Eye (tissue), 1 donor: ENCODE measurements around the gene CIT.
A peak's percentile ranks its signal among the peaks of the same experiment; 100 is the strongest.
"Not testable (repeated sequence)": the region's sequence is repeated elsewhere in the genome, so short reads cannot be mapped to it uniquely, and the experiment has no call there.

Source experiments
- DNase-seq: peaks from one replicate; pipeline ENCODE4 v3.0.0-alpha.2; 2015

Gene CIT, protein sequence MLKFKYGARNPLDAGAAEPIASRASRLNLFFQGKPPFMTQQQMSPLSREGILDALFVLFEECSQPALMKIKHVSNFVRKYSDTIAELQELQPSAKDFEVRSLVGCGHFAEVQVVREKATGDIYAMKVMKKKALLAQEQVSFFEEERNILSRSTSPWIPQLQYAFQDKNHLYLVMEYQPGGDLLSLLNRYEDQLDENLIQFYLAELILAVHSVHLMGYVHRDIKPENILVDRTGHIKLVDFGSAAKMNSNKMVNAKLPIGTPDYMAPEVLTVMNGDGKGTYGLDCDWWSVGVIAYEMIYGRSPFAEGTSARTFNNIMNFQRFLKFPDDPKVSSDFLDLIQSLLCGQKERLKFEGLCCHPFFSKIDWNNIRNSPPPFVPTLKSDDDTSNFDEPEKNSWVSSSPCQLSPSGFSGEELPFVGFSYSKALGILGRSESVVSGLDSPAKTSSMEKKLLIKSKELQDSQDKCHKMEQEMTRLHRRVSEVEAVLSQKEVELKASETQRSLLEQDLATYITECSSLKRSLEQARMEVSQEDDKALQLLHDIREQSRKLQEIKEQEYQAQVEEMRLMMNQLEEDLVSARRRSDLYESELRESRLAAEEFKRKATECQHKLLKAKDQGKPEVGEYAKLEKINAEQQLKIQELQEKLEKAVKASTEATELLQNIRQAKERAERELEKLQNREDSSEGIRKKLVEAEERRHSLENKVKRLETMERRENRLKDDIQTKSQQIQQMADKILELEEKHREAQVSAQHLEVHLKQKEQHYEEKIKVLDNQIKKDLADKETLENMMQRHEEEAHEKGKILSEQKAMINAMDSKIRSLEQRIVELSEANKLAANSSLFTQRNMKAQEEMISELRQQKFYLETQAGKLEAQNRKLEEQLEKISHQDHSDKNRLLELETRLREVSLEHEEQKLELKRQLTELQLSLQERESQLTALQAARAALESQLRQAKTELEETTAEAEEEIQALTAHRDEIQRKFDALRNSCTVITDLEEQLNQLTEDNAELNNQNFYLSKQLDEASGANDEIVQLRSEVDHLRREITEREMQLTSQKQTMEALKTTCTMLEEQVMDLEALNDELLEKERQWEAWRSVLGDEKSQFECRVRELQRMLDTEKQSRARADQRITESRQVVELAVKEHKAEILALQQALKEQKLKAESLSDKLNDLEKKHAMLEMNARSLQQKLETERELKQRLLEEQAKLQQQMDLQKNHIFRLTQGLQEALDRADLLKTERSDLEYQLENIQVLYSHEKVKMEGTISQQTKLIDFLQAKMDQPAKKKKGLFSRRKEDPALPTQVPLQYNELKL (N-terminal part only)

DNA sequence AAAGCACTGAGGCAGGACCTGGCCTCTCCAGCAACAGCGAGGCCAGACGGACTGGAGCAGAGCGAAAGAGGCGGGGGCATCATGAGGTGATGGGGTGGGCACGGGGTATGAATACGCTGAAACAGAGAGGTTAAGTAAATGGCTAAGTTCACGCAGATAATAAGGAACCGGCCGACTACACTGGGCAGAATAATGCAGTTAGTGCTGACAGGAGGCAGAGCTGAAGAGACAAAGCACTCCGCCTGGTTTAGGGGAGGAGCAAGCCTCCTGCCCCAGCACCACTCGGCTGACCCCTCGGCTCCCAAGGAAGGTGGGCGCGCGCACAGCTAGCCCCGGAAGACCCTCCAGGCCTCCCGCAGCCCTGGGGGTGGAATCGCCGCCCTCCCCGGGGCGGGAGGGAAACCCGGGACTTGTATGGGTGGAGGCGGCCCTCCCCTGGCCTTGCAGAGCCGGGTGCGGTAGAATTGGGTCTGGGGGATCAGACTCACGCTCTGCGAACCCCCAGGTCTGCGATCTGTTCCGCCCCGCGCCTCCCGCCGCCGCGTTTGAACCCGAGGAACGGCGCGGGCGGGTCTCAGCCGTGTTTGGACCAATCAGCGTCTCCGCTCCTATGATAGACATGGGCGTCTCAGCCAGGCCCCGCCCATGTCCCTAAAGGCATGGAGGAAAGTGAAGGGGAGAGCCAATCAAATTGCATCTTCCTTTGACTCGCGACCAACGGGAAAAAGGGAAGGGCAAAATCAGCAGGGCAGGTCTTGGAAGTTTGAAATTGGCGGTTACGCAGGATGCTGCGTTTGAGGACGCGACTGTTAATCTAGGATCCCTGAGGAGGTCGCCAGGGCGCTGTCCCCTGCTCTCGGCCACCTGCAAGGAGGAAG, at the start of gene CIT:
Gene CIT, minus strand, starts transcription at position 560 of the 878 bp plus-strand sequence. CDS start 1,152 bp downstream, outside the sequence.
- peak; percentile 98 for DNase-seq

DNA sequence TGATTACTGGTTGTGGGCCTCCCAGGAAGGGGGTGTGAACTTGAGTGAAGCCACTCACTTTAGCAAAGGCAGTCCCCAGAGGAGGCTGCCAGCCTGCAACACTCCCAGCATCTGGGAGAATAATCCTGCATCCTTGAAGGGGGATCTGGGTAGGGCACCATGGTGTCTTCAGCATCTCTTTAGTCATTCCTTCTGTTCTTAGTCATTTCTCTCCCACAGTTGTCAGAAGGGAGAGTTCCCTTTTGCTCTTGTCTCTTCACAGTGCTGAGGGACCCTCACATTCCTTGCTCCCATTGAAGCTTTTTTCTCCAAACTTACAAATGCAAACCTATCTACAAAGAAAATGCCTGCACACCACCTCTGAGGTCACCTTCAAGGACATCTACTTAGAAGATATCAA, 48.1 kb upstream of the CIT start:
- no peak for DNase-seq

DNA sequence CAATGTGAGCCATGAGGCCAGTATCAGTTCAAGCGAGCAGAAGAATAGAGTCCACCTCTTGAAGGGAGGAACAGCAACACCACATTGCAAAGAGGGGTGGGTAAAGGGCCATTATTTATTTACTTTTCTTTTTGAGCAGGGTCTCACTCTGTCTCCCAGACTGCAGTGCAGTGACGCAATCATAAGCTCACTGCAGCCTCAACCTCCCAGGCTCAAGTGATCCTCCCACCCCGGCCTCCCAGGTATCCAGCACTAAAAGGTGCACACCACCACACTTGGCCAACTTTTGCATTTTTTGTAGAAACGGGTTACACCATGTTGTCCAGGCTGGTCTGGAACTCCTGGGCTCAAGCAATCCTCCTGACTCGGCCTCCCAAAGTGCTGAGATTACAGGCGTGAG, 42.9 kb upstream of the CIT start:
- DNase-seq: no peak

DNA sequence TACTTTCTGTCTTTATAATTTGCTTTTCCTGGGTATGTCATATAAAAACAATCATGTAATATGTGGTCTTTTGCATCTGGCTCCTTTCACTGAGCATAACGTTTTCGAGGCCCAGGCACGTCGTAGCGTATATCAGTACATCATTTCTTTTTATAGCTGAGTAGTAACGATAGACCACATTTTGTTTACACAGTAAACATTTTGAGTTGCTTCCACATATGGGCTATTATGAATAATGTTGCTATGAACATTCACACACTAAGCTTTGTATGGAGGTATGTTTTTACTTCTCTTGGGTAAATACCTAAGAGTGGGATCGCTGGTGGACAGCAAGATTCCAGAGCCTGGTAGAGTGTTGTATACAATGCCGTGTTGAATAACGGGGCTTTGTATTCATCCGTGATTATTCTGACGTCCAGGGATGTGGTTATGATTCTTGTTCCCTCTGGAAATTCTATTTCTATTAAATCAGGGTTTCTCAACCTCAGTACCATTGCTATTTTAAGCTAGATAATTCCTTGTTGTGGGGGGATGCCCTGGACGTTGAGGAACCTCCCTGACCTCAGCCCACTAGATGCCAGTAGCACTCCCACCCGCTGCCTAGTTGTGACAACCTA, 38.9 kb upstream of the CIT start:
- DNase-seq: no peak

DNA sequence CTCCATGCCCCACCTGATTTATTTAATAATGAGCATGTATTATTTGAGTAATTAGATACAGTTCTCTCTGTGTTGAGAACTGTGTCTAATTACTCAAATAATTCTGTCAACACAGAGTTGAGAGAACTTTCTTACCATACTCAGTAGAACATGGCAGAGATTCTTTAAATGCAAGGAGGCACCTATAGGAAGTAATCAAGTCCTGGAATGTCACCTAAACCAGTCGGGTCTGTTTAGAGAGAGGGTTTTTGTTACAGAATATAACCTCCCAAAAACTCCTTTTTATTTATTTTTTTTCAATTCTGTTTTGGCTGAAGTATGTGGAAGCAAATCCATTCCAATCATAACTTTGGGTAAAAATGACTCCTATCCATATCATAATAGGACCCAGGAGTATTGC, 37.5 kb upstream of the CIT start:
- no peak for DNase-seq

DNA sequence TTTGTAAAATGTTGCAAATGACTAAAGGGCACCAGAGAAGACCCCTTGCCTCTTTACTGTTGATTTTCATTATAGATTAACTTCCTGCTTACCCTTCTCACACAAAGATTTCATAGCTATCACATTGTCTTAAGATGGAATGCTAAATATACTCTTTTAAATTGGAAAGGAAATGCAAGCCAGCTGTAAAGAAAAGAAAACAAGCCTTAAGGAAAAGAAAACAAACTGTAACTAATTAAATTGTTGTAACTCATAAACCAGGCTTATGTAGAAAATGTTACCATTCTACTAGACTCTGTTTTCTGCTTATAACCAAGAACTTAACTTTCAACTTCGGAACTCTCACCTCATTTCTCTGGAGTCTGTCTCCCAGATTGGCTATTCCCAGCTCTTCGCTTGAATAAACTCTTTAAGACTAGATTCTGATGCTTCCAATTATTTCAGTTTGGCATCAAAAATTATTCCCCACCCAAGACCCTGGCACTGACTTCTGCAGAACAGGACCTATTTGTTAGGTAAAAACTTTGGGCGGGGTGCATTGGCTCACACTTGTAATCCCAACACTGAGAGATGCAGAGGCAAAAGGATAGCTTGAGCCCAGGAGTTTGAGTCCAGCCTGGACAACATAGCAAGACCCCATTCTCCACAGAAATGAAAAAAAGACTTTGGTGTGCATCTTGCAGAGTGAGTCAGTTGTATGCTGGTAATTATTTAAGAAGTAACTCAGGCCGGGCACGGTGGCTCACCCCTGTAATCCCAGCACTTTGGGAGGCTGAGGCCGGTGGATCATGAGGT, 36.6 kb upstream of the CIT start:
- DNase-seq: peak; percentile 35

DNA sequence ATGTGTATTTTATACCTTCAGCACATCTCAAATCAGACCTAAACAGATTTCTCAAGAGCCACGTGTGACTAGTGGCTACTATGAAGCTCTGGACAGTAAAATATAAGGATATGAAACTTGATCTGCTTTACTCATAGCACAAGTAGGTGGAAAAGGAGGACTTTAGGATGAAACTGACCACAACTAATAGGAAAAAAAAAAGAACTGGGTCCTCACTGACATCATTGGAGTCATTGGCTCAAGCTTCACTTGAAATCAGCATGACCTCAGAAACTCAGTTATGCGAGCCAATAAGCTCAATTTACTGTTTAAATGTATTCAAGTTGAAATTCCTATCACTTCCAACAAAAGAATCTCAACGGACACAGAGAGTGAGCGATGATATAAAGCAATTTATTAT, 34.1 kb upstream of the CIT start:
- peak; percentile 23 for DNase-seq

DNA sequence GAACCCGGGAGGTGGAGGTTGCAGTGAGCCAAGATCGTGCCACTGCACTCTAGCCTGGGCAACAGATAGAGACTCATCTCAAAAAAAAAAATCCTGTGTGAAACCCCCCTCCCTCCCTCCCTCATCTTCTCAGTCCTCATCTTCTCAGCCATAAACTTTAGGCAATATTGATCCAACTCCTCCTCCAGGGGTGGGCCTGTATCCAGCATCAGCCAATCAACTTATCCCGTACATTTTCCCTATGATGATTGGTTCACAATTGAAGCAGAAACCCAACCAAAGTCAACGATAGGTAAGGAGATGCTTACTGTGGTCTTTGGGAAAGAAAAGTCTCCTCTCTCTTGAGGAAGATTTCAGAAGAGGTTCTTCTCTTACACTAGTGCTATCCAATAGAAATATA, 33.5 kb upstream of the CIT start:
- DNase-seq: no peak

DNA sequence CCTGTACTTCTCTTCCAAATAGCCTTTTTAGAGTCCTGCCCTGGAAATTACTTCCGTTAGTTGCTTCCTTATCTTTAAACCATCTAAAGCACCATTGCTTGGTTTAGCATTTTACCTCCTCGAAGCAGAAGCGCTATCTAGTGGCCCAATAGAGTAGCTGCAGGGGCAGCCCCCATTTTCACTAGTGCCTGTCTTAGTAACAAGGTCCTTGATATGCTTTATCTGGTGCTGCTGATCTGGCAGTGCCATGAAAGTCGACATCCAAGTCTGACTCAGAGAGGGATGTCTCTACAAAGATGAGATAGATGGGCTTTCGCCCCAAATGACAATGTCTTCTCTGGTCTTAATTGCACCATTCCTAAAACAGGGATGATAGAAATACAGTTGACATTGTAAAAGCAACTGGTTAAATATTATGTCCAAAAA, 25.0 kb upstream of the CIT start:
- peak; percentile 65 for DNase-seq

DNA sequence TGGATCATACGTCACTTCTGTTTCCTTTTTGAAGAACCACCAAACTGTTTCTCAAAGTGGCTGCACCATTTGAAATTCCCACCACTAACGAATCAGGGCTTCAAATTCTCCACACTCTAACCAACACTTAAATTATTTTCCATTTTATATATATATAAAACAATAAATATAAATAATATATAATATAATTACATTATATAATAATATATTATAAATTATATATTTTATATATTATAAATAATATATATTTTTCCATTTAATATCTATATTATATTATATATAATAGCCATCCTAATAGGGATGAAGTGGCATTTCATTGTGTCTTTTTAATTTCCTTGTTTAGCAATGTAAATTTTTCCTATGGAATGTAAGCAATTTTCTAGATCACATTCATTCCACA, 24.6 kb upstream of the CIT start:
- no peak for DNase-seq

DNA sequence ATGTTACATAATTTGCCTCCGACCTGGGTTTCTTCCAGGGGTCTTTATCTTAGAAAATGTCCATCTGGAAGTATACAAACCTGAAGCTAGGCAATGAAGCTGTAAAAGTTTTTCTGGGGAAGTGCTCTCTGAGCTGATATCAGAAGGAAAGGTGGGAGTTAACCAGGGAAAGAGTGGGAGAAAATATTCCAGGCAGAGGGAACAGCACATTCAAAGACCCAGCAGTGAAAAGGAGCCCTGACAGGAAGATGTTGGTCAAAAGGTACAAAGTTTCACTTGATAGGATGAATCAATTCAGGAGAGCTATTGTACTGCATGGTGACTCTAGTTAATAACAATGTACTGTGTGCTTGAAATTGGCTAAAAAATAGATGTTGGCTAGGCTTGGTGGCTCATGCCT, 17.8 kb upstream of the CIT start:
- no peak for DNase-seq

DNA sequence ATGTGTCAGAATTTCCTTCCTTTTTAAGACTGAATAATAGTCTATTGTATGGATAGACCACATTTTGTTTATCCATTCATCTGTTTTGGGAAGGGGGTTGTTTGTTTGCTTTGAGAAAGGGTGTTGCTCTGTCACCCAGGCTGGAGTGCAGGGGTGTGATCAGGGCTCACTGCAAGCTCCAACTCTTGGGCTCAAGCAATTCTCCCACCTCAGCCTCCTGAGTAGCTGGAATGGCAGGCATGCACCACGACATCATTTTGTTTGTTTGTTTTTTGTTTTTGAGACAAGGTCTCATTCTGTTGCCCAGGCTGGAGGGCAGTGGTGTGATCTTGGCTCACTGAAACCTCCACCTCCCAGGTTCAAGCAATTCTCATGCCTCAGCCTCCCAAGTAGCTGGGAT, 15.5 kb upstream of the CIT start:
- not testable (repeated sequence) for DNase-seq

DNA sequence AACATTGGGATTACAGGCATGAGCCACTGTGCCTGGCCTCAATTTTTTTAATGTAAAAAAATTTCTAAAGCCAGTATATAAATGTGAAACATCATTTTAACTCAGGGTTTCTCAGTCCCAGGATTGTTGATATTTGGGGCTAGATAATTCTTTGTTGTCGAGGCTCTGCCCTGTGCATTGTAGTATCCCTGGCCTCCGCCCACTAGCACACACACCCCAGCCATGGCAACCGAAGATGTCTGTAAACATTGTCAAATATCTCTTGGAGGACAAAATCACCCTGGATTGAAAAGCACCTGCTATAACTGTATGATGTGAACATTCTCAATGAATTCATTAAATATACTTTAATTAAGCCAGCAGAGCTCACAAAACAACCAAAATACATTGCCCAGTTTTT, 8.4 kb upstream of the CIT start:
- no peak for DNase-seq

DNA sequence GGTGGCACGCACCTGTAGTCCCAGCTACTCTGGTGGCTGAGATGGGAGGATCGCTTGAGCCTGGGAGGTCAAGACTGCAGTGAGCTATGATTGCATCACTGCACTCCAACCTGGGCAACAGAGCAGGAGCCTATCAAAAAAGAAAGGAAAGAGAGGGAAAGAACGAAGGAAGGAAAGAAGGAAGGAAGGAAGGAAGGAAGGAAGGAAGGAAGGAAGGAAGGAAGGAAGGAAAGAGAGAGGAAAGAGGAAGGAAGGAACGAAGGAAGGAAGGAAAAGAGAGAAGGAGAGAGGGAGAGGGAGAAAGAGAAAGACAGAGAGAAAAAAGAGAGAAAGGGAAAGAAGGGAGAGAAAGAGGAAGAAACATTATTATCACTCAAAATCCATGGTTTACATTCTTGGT, 6.7 kb upstream of the CIT start:
- not testable (repeated sequence) for DNase-seq

DNA sequence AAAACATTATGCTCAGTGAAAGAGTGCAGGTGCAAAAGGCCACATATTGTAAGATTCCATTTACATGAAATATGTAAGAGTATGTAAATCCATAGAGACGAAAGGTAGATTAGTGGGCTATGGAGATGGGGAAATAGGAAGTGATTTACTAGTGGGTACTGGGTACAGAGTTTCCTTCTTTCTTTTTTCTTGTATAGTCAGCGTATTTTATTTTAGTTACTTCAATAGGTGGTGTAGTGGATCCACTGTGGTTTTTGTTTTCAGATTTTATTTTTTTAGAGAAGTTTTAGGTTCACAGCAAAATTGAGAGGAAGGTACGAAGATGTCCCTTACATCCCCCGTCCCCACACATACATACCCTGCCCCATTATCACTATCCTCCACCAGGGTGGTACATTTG, 6.1 kb upstream of the CIT start:
- DNase-seq: no peak

DNA sequence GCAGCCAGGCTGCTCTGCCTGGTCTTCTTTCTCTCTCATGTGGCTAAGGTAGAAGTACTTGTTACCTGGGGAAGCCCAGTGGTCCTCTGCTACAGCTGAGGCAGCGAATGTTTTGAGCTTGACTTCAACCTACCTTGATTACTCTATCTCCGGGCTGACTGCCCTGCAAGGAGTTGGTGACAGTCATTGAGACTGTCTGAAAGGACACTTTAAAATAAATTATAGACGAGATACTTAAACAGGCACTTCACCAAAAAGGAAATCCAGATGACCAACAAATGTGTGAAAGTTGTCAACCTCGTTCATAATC, 474 bp upstream of the CIT start:
- no peak for DNase-seq

DNA sequence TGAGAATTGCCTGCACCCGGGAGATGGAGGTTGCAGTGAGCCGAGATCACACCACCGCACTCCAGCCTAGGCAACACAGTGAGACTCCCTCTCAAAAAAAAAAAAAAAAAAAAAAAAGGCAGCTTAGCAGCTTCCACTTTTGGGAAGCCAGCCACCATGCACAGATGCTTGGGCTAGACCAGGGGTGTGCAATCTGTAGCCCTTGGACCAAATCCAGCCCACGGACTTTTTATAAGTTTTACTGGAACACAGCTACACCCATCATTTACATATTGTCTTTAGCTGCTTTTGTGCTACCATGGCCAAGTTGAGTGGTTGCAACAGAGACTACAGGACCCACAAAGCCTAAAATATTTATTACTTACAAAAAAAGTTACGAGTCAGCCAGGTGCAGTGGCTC, 6.7 kb downstream of the CIT start:
- no peak for DNase-seq

DNA sequence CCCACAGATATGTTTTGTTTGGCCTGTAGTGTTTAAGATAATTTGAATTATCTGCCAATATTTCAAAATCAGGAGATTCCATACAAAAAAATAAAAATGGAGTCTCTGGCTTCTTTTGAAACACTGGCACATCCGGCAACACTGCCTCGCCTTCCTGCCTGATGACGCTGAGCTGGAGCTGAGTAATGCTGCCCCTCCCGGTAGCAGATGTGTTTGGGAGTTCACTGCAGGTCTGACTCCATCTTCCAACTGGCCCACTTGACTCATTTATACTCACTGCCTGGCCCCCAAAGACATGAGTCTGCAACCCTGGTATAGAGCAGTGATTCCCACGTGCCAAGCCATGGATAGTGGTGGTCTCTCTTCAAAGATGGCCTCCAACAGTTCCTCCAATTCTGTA, 7.4 kb downstream of the CIT start:
- peak; percentile 25 for DNase-seq

DNA sequence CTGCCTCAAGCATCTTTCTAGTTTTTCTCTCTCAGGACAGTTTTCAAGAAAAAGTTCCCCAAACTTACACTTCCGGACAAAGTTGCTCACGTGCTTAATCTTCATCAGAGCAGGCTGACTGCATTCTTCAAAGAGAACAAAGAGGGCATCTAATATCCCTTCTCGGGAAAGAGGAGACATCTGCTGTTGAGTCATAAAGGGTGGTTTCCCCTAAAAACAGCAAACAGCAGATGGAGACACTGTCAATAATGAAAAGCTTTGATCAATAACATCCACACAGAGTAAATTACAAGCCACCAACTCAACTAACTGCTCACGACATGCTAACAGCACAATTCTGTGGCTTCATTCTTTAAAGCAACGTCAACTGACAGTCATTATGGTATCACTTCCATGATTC, 8.1 kb downstream of the CIT start:
- DNase-seq: peak; percentile 42

DNA sequence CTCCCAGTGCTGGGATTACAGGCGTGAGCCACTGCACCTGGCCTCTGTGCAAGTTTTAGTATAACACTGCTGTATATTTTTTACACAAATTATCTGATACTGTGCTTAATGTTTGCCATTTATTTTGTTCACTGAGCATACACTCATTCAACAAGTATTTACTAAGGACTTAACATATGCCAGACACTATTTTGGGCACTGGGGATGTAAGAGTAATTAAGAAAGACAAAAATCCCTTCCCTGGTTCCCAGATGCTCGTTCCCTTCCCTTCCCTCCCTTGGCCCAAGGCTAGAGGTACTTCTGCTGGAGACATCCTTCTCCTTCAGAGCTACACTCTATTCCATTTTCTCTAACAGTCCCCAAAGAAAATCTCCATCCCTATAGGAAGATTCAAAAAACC, 12.5 kb downstream of the CIT start:
- no peak for DNase-seq

DNA sequence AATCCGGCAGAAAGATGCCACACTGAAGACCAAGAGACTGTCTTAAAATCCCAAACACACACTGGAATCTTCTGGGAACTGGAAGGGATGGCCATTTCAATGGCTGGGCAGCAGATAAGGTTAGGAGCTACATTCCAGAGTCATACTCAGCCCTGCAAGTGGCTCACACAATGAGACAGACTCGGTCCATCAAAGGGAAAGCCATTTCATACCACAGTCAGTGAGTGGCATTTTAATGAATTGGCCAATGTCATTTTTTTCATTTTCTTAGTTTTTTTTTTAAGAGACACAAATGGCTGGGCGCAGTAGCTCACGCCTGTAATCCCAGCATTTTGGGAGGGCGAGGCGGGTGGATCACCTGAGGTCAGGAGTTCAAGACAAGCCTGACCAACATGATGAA, 17.9 kb downstream of the CIT start:
- DNase-seq: no peak
